Right ventricle myocardium superior (tissue), 1 donor: Measurements from ENCODE around the gene RHOG. TPM values are rescaled to one million over a fixed set of nuclear protein-coding genes. Genes with fewer than 3 reads are reported as not detected.
A peak's percentile ranks its signal among the peaks of the same experiment; 100 is the strongest.
"Not testable (repeated sequence)": the region's sequence is repeated elsewhere in the genome, so short reads cannot be mapped to it uniquely, and the experiment has no call there.

Source experiments
- ATAC-seq: fragments of 200-7000 bp; cut with Tn5 transposase; one replicate; pipeline ENCODE4 v1.9.1; 2020; ENCODE audit warnings: mild to moderate bottlenecking; ENCODE audit not compliant: poor library complexity
- DNase-seq: peaks from one replicate; pipeline ENCODE4 v3.0.0-alpha.2; 2020
- intact Hi-C: fragments of 100-400 bp; cut with DNase I; formaldehyde crosslinking; loops from one replicate; pipeline ENCODE4 v1.11.2; 2022
- total RNA-seq: library from RNA; stranded (reverse); fragmentation: NEBNext Ultra II Directional; extraction: Animal tissue kit (Norgen Biotek cat#: 25700); gene quantifications from one replicate; pipeline ENCODE4 v1.2.1, GENCODE V29; 2021
- donor health status: DM: no; HTN: yes; CAD: no; lungs with severe emphysema.

RHOG gene
- total RNA-seq, 1 donor from 2014 or later, result 22.3 TPM

- DNase-seq (no peak), ATAC-seq (no peak)
- intact Hi-C loops, result no loop called here
Observed at GRCh38 chr11:3861683-3862082, 20.9 kb upstream of the RHOG start.

GRCh38 chr11:3860898-3861393 is 20.2 kb upstream of the RHOG start:
- ATAC-seq, DNase-seq, intact Hi-C loops: not testable (repeated sequence)

GRCh38 chr11:3860375-3860774 is 19.6 kb upstream of the RHOG start:
- ATAC-seq (no peak), DNase-seq (no peak)
- intact Hi-C loops, result no loop called here

GRCh38 chr11:3859373-3859881 is 18.7 kb upstream of the RHOG start:
- intact Hi-C loops, result loop anchor here (10.0 kb wide), 1 partner anchor 85 kb away; no protein-coding TSS in a partner anchor
- peak; percentile 78 for DNase-seq
- peak; percentile 45 for ATAC-seq

- no peak for ATAC-seq
- intact Hi-C loops, result loop anchor here (10.0 kb wide), 1 partner anchor 87 kb away; no protein-coding TSS in a partner anchor
- no peak for DNase-seq
Observed at GRCh38 chr11:3857628-3858027, 16.9 kb upstream of the RHOG start.

GRCh38 chr11:3856856-3857553 is 16.2 kb upstream of the RHOG start:
- no peak for DNase-seq
- ATAC-seq, result no peak
- intact Hi-C loops, result loop anchor here (10.0 kb wide), 1 partner anchor 88 kb away; no protein-coding TSS in a partner anchor

GRCh38 chr11:3855808-3856491 is 15.2 kb upstream of the RHOG start:
- DNase-seq (peak; percentile 74), ATAC-seq (peak; percentile 18)
- intact Hi-C loops, result loop anchor here (10.0 kb wide), 1 partner anchor 89 kb away; no protein-coding TSS in a partner anchor

- ATAC-seq (peak; percentile 95), DNase-seq (peak; percentile 97)
- intact Hi-C loops, result loop anchor here (10.0 kb wide), 1 partner anchor 90 kb away; no protein-coding TSS in a partner anchor
Observed at GRCh38 chr11:3854977-3855807, 14.4 kb upstream of the RHOG start, which contains the start of gene STIM1. STIM1 (plus strand) TSS chr11:3855664; CDS start chr11:3856271, 607 bp downstream.

GRCh38 chr11:3854660-3854976 is 13.9 kb upstream of the RHOG start:
- DNase-seq, result no peak
- intact Hi-C loops, result loop anchor here (10.0 kb wide), 1 partner anchor 90 kb away; no protein-coding TSS in a partner anchor
- ATAC-seq, result peak; percentile 0

DNA sequence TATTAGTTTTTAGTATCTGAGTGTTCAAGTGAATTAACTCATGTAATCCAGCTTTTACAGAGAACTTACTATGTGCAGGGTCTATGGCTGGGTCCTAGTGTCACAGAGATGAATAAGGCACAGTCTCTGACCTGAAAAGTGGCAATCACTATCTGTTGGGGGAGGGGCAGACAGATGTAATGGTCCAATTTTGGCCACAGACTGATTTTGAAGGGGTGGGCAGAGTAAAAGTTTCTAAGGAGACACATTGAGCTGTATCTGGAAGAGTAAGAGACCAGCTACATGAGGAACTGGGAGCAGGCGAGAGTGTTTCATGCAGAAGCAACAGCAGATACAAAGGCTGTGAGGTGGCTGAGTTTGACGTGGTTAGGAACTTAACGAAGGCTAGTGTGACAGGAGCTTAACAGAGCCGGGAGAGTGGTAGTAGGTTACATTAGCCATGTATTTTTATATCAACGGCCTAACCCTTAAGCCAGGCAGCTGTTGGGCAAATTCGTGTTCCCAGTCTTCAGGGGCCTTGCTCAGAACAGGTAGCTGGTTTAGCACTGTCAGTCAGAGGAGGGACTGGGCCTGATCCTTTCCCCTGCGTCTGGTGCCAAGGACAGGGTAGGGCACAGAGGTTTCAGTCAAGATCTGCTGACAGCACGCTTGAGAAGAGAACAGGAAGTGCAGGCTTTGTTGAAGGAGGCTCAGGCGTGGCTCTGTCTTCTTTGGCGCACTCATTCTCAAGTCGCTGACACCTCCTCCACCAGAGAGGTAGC is 13.3 kb upstream of the RHOG start:
- ATAC-seq (peak; percentile 6), DNase-seq (peak; percentile 52)

DNA sequence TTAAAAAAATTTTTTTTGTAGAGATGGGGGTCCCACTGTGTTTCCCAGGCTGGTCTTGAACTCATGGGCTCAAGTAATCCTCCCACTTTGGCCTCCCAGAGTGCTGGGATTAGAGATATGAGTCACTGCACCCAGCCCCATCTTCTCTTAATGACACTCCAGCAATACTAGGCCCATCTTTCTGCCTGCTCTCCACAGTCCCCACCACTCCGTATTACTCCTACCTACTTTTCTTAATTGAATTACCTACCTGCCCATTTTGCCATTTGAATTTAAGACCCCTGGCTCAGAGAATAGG is 12.7 kb upstream of the RHOG start:
- intact Hi-C loops, result loop anchor here (10.0 kb wide), 1 partner anchor 91 kb away; no protein-coding TSS in a partner anchor
- no peak for DNase-seq

More for the DNA sequence above, 13.3 kb upstream of the RHOG start:
- intact Hi-C loops, result loop anchor here (10.0 kb wide), 1 partner anchor 91 kb away; no protein-coding TSS in a partner anchor

GRCh38 chr11:3849297-3849874 is 8.6 kb upstream of the RHOG start:
- intact Hi-C loops, result loop anchor here (2.0 kb wide), 1 partner anchor 223 kb away; no protein-coding TSS in a partner anchor
- ATAC-seq (peak; percentile 72), DNase-seq (no peak)

More for the DNA sequence above, 12.7 kb upstream of the RHOG start:
- ATAC-seq, result no peak

DNA sequence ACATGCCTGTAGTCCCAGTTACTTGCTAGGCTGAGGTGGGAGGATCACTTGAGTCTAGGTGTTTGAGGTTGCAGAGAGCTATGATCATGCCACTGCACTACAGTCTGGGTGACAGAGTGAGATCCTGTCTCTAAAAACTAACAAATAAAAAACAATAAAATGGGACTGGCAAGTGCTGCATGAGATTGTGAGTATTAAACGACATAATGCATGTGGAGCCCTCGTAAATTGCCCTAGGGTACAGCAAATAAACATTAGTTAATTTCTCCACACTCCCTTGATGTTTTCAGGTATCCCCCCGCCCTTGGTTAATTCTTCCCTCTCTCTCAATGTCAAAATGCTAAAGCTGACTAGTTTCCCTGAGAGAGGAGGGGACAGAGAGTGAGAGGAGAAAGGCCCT is 4.9 kb upstream of the RHOG start:
- no peak for DNase-seq
- intact Hi-C loops, result no loop called here
- ATAC-seq, result no peak

GRCh38 chr11:3845246-3845645 is 4.5 kb upstream of the RHOG start:
- ATAC-seq, result no peak
- intact Hi-C loops, result no loop called here

GRCh38 chr11:3843326-3843725 is 2.6 kb upstream of the RHOG start:
- ATAC-seq, result no peak
- DNase-seq, result no peak
- intact Hi-C loops, result no loop called here

More at GRCh38 chr11:3845246-3845645, 4.5 kb upstream of the RHOG start:
- no peak for DNase-seq

DNA sequence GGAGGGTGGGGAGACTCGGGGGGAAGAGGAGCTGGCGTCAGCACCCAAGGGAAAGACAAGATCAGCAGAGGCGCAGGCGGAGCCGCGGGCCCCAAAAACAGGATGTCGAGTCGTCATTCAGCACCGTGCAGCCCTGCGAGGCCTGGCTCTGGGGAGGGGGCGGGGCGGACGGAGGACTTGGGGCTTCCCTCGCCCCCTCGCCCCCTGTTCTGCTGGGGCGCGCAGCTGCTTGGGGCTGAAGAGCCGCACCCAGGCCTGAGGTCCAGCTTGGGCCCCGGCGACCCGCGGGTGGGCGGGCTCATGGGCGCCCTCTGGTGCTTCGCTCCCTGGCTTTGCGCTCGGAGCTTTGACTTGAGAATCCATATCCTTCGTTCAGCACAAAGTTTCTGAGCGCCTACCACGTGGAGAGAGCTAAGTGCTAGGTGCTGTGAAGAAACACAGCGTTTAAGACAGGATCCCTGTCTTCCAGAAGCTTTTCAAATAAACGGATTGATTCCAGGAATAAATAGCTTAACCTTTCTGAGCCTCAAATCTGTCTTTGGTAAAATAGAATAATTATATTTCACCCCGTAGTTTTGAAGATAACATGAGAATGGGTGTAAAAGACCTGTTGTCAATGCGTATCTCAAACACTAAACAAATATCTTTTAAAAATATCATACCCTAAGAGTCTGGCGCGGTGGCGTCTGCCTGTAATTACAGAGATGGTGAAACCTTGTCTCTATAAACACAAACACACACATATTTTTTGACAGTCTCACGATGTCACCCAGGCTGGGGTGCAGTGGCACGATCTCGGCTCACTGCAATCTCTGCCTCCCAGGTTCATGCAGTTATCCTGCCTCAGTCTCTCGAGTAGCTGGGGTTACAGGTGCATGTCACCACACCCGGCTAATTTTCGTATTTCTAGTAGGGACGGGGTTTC is 929 bp upstream of the RHOG start:
- peak; percentile 92 for DNase-seq
- intact Hi-C loops, result no loop called here
- peak; percentile 84 for ATAC-seq
